Uterus (tissue), 4 donors: ENCODE measurements around the gene WDR49. TPM values are rescaled to one million over a fixed set of nuclear protein-coding genes. Genes with fewer than 3 reads are reported as not detected.

Experiments
- DNase-seq, 2 donors: peaks; one replicate each; pipeline ENCODE4 v3.0.0-alpha.2; 2019 to 2020
- H3K27ac ChIP-seq, 2 donors: fragments of 200-600 bp; sonication (generic); 1 replicate in 1 of 2; 2 replicates in 1 of 2; pipeline ENCODE4 v1.5.1; 2016 to 2018
- H3K27me3 ChIP-seq, 2 donors: fragments of 200-600 bp; sonication (generic); one replicate each; pipeline ENCODE4 v1.5.1; 2018 to 2019; ENCODE audit warnings: control low read depth in 1 of 2
- H3K36me3 ChIP-seq, 2 donors: fragments of 200-600 bp; sonication (generic); one replicate each; pipeline ENCODE4 v1.5.1; 2019; ENCODE audit warnings: control low read depth in 1 of 2
- H3K4me1 ChIP-seq, 2 donors: fragments of 200-600 bp; sonication (generic); one replicate each; pipeline ENCODE4 v1.5.1; 2018 to 2019; ENCODE audit warnings: control low read depth in 1 of 2
- H3K4me3 ChIP-seq, 2 donors: fragments of 200-600 bp; sonication (generic); 1 replicate in 1 of 2; 2 replicates in 1 of 2; pipeline ENCODE4 v1.5.1; 2018 to 2019; ENCODE audit warnings: mild to moderate bottlenecking in 1 of 2
- H3K9me3 ChIP-seq, 2 donors: fragments of 200-600 bp; sonication (generic); one replicate each; pipeline ENCODE4 v1.5.1; 2019; ENCODE audit warnings: control low read depth in 1 of 2
- CTCF ChIP-seq, 4 experiments: fragments of 200-600 bp in 2 of 4; fragments of 450-650 bp in 2 of 4; sonication (generic) in 2 of 4; IDR thresholded peaks; one replicate each; pipeline ENCODE4 v1.5.1; 2016 to 2019; ENCODE audit warnings: antibody characterized with exemption in 4 of 4, mild to moderate bottlenecking in 2 of 4, moderate library complexity in 1 of 4
- POLR2A ChIP-seq, 2 donors: fragments of 450-650 bp; IDR thresholded peaks; one replicate each; pipeline ENCODE4 v1.6.1; 2016; ENCODE audit warnings: antibody characterized with exemption in 2 of 2, mild to moderate bottlenecking in 1 of 2, moderate library complexity in 1 of 2
- intact Hi-C: fragments of 100-400 bp; cut with DNase I; formaldehyde crosslinking; loops from one replicate; pipeline ENCODE4 v1.15.1; 2023; ENCODE audit warnings: low total_unique reads
- total RNA-seq, 4 donors: library from RNA; depleted of rRNA in 3 of 4; stranded (reverse); fragments of >200 nt in 3 of 4; gene quantifications; one replicate each; pipeline versions ENCODE4 v1.1.0 to v1.2.4, GENCODE V29; 2014 to 2023
- donor health status: DM: yes; HTN: yes; CAD: no.

Gene WDR49
- total RNA-seq, 4 donors from 2014 or later, result 1.7 to 23.1 (median 6.5) TPM

DNA sequence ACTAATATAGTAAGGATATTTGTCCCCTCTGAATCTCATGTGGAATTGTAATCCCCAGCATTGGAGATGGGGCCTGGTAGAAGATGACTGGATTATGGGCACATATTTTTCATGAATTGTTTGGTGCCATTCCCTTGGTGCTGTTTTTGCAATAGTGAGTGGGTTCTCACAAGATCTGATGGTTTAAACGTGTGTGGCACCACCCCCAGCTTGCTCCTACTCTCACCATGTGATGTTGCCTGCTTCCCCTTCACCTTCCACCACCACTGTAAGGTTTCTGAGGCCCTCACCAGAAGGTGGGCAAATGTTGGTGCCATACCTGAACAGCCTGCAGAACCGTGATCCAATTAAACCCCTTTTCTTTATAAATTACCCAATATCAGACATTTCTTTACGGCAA lies 151.8 kb downstream of the WDR49 start:
- Histone ChIP-seq H3K9me3 (no peaks in the 10 kb centered on the region), H3K27me3 (no peaks in the 10 kb centered on the region), H3K4me3 (no peak overlapping the region), H3K4me1 (no peaks in the 10 kb centered on the region), H3K36me3 (no peaks in the 10 kb centered on the region), H3K27ac (no peak overlapping the region)
- intact Hi-C loops, result no loop called here
- TF ChIP-seq CTCF (IDR thresholded peaks at IDR 0.05) (no peak), POLR2A (IDR thresholded peaks at IDR 0.05) (no peak)
- DNase-seq, result no peak

GRCh38 chr3:167497903-167498302 lies 155.8 kb downstream of the WDR49 start:
- H3K4me3 ChIP-seq, result no peak overlapping the region
- intact Hi-C loops, result no loop called here
- no peak overlapping the region for H3K27ac ChIP-seq
- TF ChIP-seq POLR2A (IDR thresholded peaks at IDR 0.05) (no peak), CTCF (IDR thresholded peaks at IDR 0.05) (no peak)
- no peaks in the 10 kb centered on the region for H3K27me3 ChIP-seq
- no peaks in the 10 kb centered on the region for H3K4me1 ChIP-seq
- no peak for DNase-seq
- H3K36me3 ChIP-seq, result no peaks in the 10 kb centered on the region
- no peaks in the 10 kb centered on the region for H3K9me3 ChIP-seq

DNA sequence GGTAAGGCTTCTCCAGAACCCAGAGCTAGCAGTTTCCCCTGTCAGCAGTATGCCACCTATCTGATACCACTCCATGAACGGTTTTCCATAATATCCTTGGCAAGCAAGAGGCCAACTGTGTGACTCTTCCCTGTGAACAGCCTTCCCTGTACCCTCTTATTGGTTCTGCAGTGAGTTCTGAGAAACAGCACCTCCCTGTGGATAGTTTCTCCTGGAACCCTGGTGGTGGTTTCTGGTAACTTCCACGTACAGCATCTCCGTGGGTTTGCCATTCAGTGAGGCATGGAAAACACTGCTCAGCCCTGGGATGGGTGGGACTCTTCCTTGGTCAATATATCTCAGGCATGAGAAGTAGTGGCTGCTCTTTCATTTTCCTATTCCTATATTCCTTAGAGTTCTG lies 160.5 kb downstream of the WDR49 start:
- intact Hi-C loops, result no loop called here

GRCh38 chr3:167491621-167492020 lies 162.1 kb downstream of the WDR49 start:
- no peaks in the 10 kb centered on the region for H3K9me3 ChIP-seq
- DNase-seq, result no peak
- H3K27me3 ChIP-seq, result no peaks in the 10 kb centered on the region
- H3K4me1 ChIP-seq, result no peaks in the 10 kb centered on the region
- intact Hi-C loops, result no loop called here
- H3K27ac ChIP-seq, result no peak overlapping the region
- no peak overlapping the region for H3K4me3 ChIP-seq
- H3K36me3 ChIP-seq, result no peaks in the 10 kb centered on the region
- TF ChIP-seq POLR2A (IDR thresholded peaks at IDR 0.05) (no peak), CTCF (IDR thresholded peaks at IDR 0.05) (no peak)

More for the DNA sequence above, 160.5 kb downstream of the WDR49 start:
- no peaks in the 10 kb centered on the region for H3K36me3 ChIP-seq
- TF ChIP-seq POLR2A (IDR thresholded peaks at IDR 0.05) (no peak), CTCF (IDR thresholded peaks at IDR 0.05) (no peak)
- no peak for DNase-seq
- no peaks in the 10 kb centered on the region for H3K4me1 ChIP-seq
- no peaks in the 10 kb centered on the region for H3K27me3 ChIP-seq
- H3K27ac ChIP-seq, result no peak overlapping the region
- no peak overlapping the region for H3K4me3 ChIP-seq
- no peaks in the 10 kb centered on the region for H3K9me3 ChIP-seq

DNA sequence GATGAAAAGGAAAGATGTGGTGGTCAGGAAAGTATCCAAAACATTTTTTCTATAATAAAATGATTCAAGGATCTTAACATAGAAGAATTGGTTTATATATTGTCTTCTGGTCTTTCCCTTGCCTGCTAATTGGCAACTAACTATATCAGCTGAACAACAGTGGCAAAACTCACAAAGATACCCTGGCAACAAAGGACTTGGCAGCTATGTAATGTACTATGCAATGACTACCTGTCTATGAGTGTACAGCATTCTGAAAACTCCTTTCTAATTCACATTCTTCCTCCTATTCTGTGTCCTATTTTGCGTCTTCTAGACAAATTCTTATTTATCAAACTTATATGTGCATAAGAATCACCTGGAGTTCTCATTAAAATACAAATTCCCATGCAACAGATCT lies 164.2 kb downstream of the WDR49 start:
- intact Hi-C loops, result no loop called here
- Histone ChIP-seq H3K36me3 (no peaks in the 10 kb centered on the region), H3K4me3 (no peak overlapping the region), H3K9me3 (no peaks in the 10 kb centered on the region), H3K27ac (no peak overlapping the region), H3K4me1 (no peaks in the 10 kb centered on the region), H3K27me3 (no peaks in the 10 kb centered on the region)
- DNase-seq, result no peak
- no peak for TF ChIP-seq CTCF (IDR thresholded peaks at IDR 0.05)
- no peak for TF ChIP-seq POLR2A (IDR thresholded peaks at IDR 0.05)
